WI38 (cell line): Measurements from ENCODE around the gene WFDC1.

Experiments used
- H3K4me3 ChIP-seq: 2 replicates; pipeline ENCODE4 v1.5.1; 2011; ENCODE audit warnings: low read depth, mild to moderate bottlenecking, control low read depth, low read length
- TF ChIP-seq, protein P1 (sequence below): IDR thresholded peaks from 2 replicates; pipeline ENCODE4 v1.5.1; 2012; ENCODE audit warnings: low read depth, mild to moderate bottlenecking, control low read depth, low read length

The WFDC1 gene

GRCh38 chr16:84366208-84366607 is 71.5 kb downstream of the WFDC1 start:
- no peak overlapping the region for H3K4me3 ChIP-seq
- TF ChIP-seq, protein P1, sequence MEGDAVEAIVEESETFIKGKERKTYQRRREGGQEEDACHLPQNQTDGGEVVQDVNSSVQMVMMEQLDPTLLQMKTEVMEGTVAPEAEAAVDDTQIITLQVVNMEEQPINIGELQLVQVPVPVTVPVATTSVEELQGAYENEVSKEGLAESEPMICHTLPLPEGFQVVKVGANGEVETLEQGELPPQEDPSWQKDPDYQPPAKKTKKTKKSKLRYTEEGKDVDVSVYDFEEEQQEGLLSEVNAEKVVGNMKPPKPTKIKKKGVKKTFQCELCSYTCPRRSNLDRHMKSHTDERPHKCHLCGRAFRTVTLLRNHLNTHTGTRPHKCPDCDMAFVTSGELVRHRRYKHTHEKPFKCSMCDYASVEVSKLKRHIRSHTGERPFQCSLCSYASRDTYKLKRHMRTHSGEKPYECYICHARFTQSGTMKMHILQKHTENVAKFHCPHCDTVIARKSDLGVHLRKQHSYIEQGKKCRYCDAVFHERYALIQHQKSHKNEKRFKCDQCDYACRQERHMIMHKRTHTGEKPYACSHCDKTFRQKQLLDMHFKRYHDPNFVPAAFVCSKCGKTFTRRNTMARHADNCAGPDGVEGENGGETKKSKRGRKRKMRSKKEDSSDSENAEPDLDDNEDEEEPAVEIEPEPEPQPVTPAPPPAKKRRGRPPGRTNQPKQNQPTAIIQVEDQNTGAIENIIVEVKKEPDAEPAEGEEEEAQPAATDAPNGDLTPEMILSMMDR = no peak

DNA sequence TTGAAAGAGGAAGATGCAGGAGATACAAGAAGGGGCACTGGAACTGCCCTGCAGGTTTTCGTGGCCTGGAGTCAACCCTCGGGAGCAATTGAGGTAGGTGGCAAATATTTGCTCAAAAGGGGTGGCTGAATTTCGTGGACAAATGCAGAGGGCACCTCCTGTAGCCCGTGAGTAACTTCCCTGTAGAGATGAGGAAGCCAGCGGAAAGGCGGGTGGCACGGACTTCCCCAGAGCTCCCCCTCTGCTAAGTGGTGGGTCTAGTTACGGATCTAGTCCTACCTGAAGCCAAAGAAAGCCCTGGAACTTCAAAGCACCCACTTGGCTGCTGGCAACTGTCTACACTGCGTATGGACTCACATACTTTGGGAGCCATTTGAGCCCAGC is 72.6 kb downstream of the WFDC1 start:
- no peak overlapping the region for H3K4me3 ChIP-seq
- TF ChIP-seq, protein P1 = no peak

DNA sequence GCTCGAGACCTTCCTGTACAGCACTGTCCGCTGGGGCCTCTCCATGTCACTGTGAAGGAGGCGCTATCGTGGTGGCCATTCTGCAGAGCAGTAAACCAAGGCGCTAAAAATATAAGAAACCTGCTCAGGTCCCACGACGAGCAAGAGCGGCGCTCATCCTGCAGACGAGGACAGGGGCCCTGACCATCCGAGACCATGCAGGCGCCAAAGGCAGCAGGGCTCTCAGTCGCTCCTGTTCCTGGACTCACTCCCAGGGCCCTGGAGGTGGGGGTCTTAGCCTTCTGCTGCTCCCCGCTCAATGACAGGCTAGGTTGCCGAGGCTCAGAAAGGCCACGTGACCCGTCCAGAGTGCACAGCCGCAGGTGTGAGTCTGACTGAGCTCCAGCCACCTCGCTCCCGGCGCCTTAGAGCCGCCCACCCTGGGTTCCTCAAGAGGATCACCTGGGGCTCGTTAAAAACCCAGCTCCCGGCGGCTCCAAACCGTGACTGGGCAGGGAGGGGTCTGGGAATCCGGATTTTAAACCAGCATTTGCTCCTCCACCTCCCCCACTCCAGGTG is 73.2 kb downstream of the WFDC1 start:
- no peak overlapping the region for H3K4me3 ChIP-seq
- TF ChIP-seq, protein P1 = no peak

- TF ChIP-seq, protein P1 = no peak
- H3K4me3 ChIP-seq = no peak within 1 kb of the TSS
These were observed 73.8 kb downstream of the WFDC1 start, which contains the start of gene ATP2C2 for GRCh38 chr16:84368308-84368996. ATP2C2 (plus strand) TSS chr16:84368538; CDS start chr16:84368616, 78 bp downstream.

DNA sequence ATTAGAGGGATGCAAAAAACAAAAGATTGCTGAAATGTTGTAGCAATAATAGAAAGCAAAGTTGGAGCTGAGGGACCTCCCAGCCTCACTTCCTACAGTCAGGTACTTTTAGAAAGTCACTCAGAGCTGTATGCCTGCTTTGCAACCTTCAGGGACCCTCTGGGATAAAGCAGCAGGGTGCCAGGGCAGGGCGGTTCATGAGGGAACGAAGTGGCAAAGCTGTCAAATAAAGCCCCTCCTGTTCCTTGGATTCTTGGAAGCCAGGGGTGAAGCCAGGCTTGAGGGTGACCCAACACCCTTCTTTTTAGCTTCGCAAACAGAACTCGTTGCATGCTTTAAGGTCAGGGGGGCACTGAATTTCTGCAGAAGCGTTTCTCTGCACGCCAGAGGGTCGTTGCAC is 74.4 kb downstream of the WFDC1 start:
- H3K4me3 ChIP-seq = no peak overlapping the region
- TF ChIP-seq, protein P1 = no peak

DNA sequence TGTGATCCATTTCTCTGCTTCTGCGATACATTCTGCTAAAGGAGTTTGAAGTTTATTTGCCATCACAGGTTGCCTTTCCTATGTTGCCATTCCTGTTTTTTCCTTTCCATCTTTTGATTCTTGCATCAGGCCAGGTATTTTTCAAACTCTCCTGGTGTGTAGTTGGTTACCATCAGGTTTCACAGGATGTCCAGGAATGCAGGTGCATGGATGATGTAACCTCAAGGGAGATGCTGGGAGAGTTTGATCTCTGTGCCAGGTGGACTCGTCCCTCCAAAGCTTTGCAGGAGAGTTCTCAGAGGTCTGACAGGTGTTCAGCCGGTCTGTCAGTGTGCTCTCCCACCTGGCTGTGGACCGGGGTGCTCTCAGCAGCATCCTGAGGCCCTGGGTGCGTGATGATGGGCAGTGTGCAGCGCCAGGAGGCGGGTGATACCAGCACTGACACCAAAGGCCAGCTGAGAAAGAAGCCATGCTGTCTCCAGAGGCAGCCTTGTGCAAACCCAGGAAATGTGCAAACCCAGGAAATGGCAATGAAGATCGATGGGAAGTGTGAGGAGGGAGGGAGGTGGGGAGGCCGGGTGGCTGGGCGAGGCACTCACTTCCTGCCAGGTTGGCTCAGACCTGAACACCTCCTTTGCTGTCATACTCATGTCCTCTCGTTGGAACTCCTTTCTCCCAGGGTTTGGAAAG is 75.4 kb downstream of the WFDC1 start:
- H3K4me3 ChIP-seq = no peak overlapping the region
- TF ChIP-seq, protein P1 = no peak
